HG02642 (cell line): ENCODE data around the gene HHLA2.

Experiments used
- ATAC-seq: cut with Tn5 transposase; IDR thresholded peaks from one replicate; pipeline ENCODE4 v1.9.1; 2021; ENCODE audit warnings: mild to moderate bottlenecking; ENCODE audit not compliant: unreplicated experiment, poor library complexity

HHLA2 gene

GRCh38 chr3:108412121-108412750 lies 115.9 kb downstream of the HHLA2 start:
- no peak for ATAC-seq

GRCh38 chr3:108414007-108414406 lies 117.7 kb downstream of the HHLA2 start:
- ATAC-seq = no peak

GRCh38 chr3:108415661-108416060 lies 119.3 kb downstream of the HHLA2 start:
- ATAC-seq = no peak

GRCh38 chr3:108416111-108416869 lies 119.9 kb downstream of the HHLA2 start:
- ATAC-seq = no peak

- no peak for ATAC-seq
These were observed 124.6 kb downstream of the HHLA2 start for GRCh38 chr3:108420926-108421325.
